BJ (cell line): ENCODE data around the gene MFAP1. TPM values are rescaled to one million over a fixed set of nuclear protein-coding genes. Genes with fewer than 3 reads are reported as not detected.

Experiments used
- CTCF ChIA-PET: fragments of 350-600 bp; formaldehyde crosslinking; extraction: SDS; loops from one replicate; lab custom pipeline; 2021; ENCODE audit warnings: antibody characterized with exemption, inconsistent platforms; lab: Yijun Ruan, JAX
- POLR2A ChIA-PET: fragments of 300-600 bp; sonication (Branson Sonifier 250); formaldehyde crosslinking; extraction: SDS; loops from one replicate; lab custom pipeline; 2021; ENCODE audit warnings: antibody characterized with exemption; lab: Charles Lee
- DNase-seq: peaks from one replicate; pipeline ENCODE4 v3.0.0-alpha.2; 2011; ENCODE audit warnings: low read depth
- H3K27me3 ChIP-seq: 2 replicates; pipeline ENCODE4 v1.6.0; 2011; ENCODE audit warnings: low read length; ENCODE audit not compliant: control insufficient read depth, insufficient read depth
- H3K36me3 ChIP-seq: 2 replicates; pipeline ENCODE4 v1.5.1; 2011; ENCODE audit warnings: low read length; ENCODE audit not compliant: control insufficient read depth, insufficient read depth
- H3K4me3 ChIP-seq: 2 replicates; pipeline ENCODE4 v1.5.1; 2011; ENCODE audit warnings: low read depth, mild to moderate bottlenecking, control low read depth, low read length
- CTCF ChIP-seq: IDR thresholded peaks from 2 replicates; pipeline ENCODE4 v1.5.1; 2011; ENCODE audit warnings: low read depth, mild to moderate bottlenecking, control low read depth, inconsistent platforms, low read length, moderate library complexity; ENCODE audit not compliant: insufficient read depth
- polyA plus RNA-seq: library from polyadenylated mRNA; depleted of rRNA; stranded (reverse); fragments of >200 nt; gene quantifications from 2 replicates; pipeline ENCODE4 v1.2.3, GENCODE V29; 2011

Gene MFAP1
- polyA plus RNA-seq, 1 experiment, result 13.1 TPM

DNA sequence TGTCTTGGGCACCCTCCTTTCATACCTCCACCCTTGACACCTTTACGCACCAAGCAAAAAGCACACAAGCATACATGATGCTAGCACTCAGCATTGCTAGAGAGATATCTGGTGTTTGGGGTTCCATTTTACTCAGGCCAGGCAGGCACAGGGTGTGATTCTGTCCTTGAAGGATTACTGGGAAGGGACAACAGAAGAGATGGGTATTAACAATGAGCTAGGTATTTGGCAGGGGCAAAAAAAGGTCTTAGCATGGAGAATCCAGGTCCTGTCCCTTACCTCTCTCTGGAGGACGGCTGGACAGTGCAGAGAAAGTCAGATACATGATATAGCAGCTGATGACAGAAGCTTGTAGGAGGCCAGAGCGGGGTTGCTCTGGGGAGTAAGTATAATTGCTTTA is 27.9 kb downstream of the MFAP1 start:
- ChIA-PET POLR2A (interaction anchor here (0.6 kb wide), 1 partner anchor 20 kb away, joined by 8 read pairs; no protein-coding TSS in a partner anchor), CTCF (interaction anchor here (1.1 to 1.6 kb wide), 2 partner anchors 8 to 27 kb away, joined by 5 read pairs; no protein-coding TSS in a partner anchor)
- Histone ChIP-seq H3K4me3 (no peak overlapping the region), H3K36me3 (peaks cover 29% of the 10 kb centered on the region), H3K27me3 (no peaks in the 10 kb centered on the region)
- no peak for DNase-seq
- no peak for TF ChIP-seq CTCF

DNA sequence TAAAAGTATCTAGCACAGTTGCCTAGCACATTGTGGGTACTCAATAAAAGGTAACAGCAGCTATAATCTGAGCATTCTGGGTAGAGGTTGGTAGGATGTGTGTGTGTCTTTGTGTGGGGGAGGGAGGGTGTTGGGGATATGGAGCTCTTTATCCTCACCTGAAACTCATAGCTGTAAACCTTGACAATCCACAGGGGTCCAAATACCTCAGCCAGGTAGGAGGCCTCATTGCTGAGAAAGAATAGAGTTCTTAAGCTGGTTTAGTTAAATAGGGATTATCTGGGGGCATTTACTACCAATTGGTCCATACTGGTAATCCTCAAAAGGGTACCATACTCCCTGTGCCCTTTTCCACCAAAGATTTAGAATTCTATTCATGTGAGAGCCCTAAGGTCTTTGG is 28.5 kb downstream of the MFAP1 start:
- ChIA-PET POLR2A (no interaction called here), CTCF (interaction anchor here (1.6 kb wide), 1 partner anchor 26 kb away, joined by 5 read pairs; no protein-coding TSS in a partner anchor)
- DNase-seq, result no peak
- no peak overlapping the region for H3K4me3 ChIP-seq
- H3K27me3 ChIP-seq, result no peaks in the 10 kb centered on the region
- TF ChIP-seq CTCF, result no peak
- H3K36me3 ChIP-seq, result peaks cover 29% of the 10 kb centered on the region

GRCh38 chr15:43795197-43795596 is 29.3 kb downstream of the MFAP1 start:
- CTCF ChIA-PET, result interaction anchor here (1.6 to 2.8 kb wide), 2 partner anchors 18 to 25 kb away, joined by 5 to 11 read pairs; partner anchors contain the start of gene ELL3
- TF ChIP-seq CTCF, result no peak
- DNase-seq, result no peak
- H3K27me3 ChIP-seq, result no peaks in the 10 kb centered on the region
- peaks cover 29% of the 10 kb centered on the region for H3K36me3 ChIP-seq
- POLR2A ChIA-PET, result no interaction called here
- no peak overlapping the region for H3K4me3 ChIP-seq

GRCh38 chr15:43794269-43795037 is 30.0 kb downstream of the MFAP1 start:
- POLR2A ChIA-PET, result no interaction called here
- Histone ChIP-seq H3K36me3 (peaks cover 25% of the 10 kb centered on the region), H3K27me3 (no peaks in the 10 kb centered on the region), H3K4me3 (no peak overlapping the region)
- no peak for TF ChIP-seq CTCF
- CTCF ChIA-PET, result interaction anchor here (2.8 kb wide), 1 partner anchor 17 kb away, joined by 11 read pairs; the partner anchor contains the start of gene ELL3
- no peak for DNase-seq

DNA sequence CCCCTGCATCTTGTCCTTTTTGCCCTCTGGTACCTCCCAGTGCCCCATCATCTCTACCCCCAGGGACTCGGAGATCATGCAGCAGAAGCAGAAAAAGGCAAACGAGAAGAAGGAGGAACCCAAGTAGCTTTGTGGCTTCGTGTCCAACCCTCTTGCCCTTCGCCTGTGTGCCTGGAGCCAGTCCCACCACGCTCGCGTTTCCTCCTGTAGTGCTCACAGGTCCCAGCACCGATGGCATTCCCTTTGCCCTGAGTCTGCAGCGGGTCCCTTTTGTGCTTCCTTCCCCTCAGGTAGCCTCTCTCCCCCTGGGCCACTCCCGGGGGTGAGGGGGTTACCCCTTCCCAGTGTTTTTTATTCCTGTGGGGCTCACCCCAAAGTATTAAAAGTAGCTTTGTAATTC is 30.8 kb downstream of the MFAP1 start:
- ChIA-PET CTCF (interaction anchor here (2.8 kb wide), 1 partner anchor 17 kb away, joined by 11 read pairs; the partner anchor contains the start of gene ELL3), POLR2A (no interaction called here)
- DNase-seq, result no peak
- no peak for TF ChIP-seq CTCF
- Histone ChIP-seq H3K36me3 (peaks cover 23% of the 10 kb centered on the region), H3K4me3 (peak overlapping the region; percentile 89), H3K27me3 (no peaks in the 10 kb centered on the region)
